A673 (cell line): Measurements from ENCODE around the gene RFX6. TPM values are rescaled to one million over a fixed set of nuclear protein-coding genes. Genes with fewer than 3 reads are reported as not detected.

Source experiments
- BruUV-seq: library from RNA; stranded (reverse); fragments of 400-500 nt; replicated peaks from 2 replicates; lab custom pipeline; 2021; lab: Mats Ljungman, UMichigan
- CTCF ChIA-PET: fragments of 300-600 bp; sonication (Branson Sonifier 250); formaldehyde crosslinking; loops from one replicate; lab custom pipeline; 2022; ENCODE audit warnings: antibody characterized with exemption; lab: Charles Lee
- POLR2A ChIA-PET: fragments of 300-600 bp; sonication (Branson Sonifier 250); formaldehyde crosslinking; loops from one replicate; lab custom pipeline; 2022; ENCODE audit warnings: antibody characterized with exemption; ENCODE audit not compliant: low non-redundant PET; lab: Charles Lee
- DNase-seq: peaks from one replicate; pipeline ENCODE4 v3.0.0-alpha.2; 2015; ENCODE audit warnings: low spot score
- H3K27ac ChIP-seq: fragments of 200-600 bp; sonication (generic); 2 replicates; pipeline ENCODE4 v1.5.1; 2016; ENCODE audit warnings: mixed run types, low read depth, mild to moderate bottlenecking, mixed read lengths, antibody characterized with exemption, low read length; ENCODE audit not compliant: poor library complexity, severe bottlenecking
- H3K27me3 ChIP-seq: fragments of 200-600 bp; sonication (generic); replicated peaks from 2 replicates; pipeline ENCODE4 v1.6.1; 2017; ENCODE audit warnings: mixed run types, low read depth, mild to moderate bottlenecking, mixed read lengths, antibody characterized with exemption, low read length; ENCODE audit not compliant: insufficient read depth, poor library complexity
- H3K36me3 ChIP-seq: fragments of 200-600 bp; sonication (generic); 2 replicates; pipeline ENCODE4 v1.6.1; 2016; ENCODE audit warnings: mixed run types, mild to moderate bottlenecking, mixed read lengths, antibody characterized with exemption, low read length; ENCODE audit not compliant: insufficient read depth, poor library complexity, severe bottlenecking
- H3K4me1 ChIP-seq: fragments of 200-600 bp; sonication (generic); 2 replicates; pipeline ENCODE4 v1.6.1; 2017; ENCODE audit warnings: mixed run types, mild to moderate bottlenecking, mixed read lengths, antibody characterized with exemption, low read length; ENCODE audit not compliant: insufficient read depth, poor library complexity, severe bottlenecking
- H3K4me3 ChIP-seq: fragments of 200-600 bp; sonication (generic); 2 replicates; pipeline ENCODE4 v1.5.1; 2016; ENCODE audit warnings: low read depth, mixed run types, mild to moderate bottlenecking, mixed read lengths, low read length; ENCODE audit not compliant: poor library complexity, severe bottlenecking
- H3K9me3 ChIP-seq: fragments of 200-600 bp; sonication (generic); 2 replicates; pipeline ENCODE4 v1.6.1; 2016; ENCODE audit warnings: mixed run types, low read depth, mild to moderate bottlenecking, mixed read lengths, antibody characterized with exemption, low read length; ENCODE audit not compliant: poor library complexity, severe bottlenecking
- CTCF ChIP-seq: fragments of 300-800, 200-600 bp; sonication (generic); conservative IDR thresholded peaks from 2 replicates; pipeline ENCODE4 v1.5.1; 2017; ENCODE audit warnings: low read depth, mild to moderate bottlenecking, antibody characterized with exemption, low read length, moderate library complexity, mixed read lengths
- EZH2 ChIP-seq: fragments of 200-600 bp; sonication (generic); IDR thresholded peaks from 2 replicates; pipeline ENCODE4 v1.6.1; 2017; ENCODE audit warnings: borderline replicate concordance, low read depth, mild to moderate bottlenecking, mixed read lengths, antibody characterized with exemption, low read length; ENCODE audit not compliant: poor library complexity, severe bottlenecking
- intact Hi-C: fragments of 100-400 bp; cut with micrococcal nuclease; formaldehyde crosslinking; loops from one replicate; pipeline ENCODE4 v1.10.0; 2022; ENCODE audit not compliant: unreplicated experiment
- total RNA-seq: library from RNA; stranded (reverse); gene quantifications from 2 replicates; pipeline ENCODE4 v1.2.3, GENCODE V29; 2021

RFX6 gene
- total RNA-seq, 1 experiment from 2014 or later: not detected

- ChIA-PET CTCF (no interaction called here), POLR2A (no interaction called here)
- peaks cover 22% of the 10 kb centered on the region for H3K27me3 ChIP-seq
- H3K36me3 ChIP-seq: no peaks in the 10 kb centered on the region
- no peak for DNase-seq
- TF ChIP-seq EZH2: no peak
- TF ChIP-seq CTCF: no peak
- BruUV-seq: no TSS peak
- no peaks in the 10 kb centered on the region for H3K4me1 ChIP-seq
- H3K9me3 ChIP-seq: no peaks in the 10 kb centered on the region
- no peak overlapping the region for H3K27ac ChIP-seq
- no peak overlapping the region for H3K4me3 ChIP-seq
- intact Hi-C loops: no loop called here
These were observed 54.4 kb downstream of the RFX6 start for GRCh38 chr6:116931456-116931855.

- Histone ChIP-seq H3K9me3 (no peaks in the 10 kb centered on the region), H3K4me1 (no peaks in the 10 kb centered on the region), H3K4me3 (no peak overlapping the region), H3K27me3 (peaks cover 31% of the 10 kb centered on the region), H3K36me3 (no peaks in the 10 kb centered on the region), H3K27ac (no peak overlapping the region)
- no peak for DNase-seq
- intact Hi-C loops: no loop called here
- no TSS peak for BruUV-seq
- POLR2A ChIA-PET: no interaction called here
- TF ChIP-seq EZH2 (no peak), CTCF (no peak)
- CTCF ChIA-PET: no interaction called here
These were observed 55.5 kb downstream of the RFX6 start for GRCh38 chr6:116932496-116932895.

GRCh38 chr6:116933485-116933884 lies 56.4 kb downstream of the RFX6 start:
- Histone ChIP-seq H3K27me3 (peaks cover 35% of the 10 kb centered on the region), H3K36me3 (no peaks in the 10 kb centered on the region), H3K27ac (no peak overlapping the region), H3K4me3 (no peak overlapping the region), H3K4me1 (no peaks in the 10 kb centered on the region), H3K9me3 (no peaks in the 10 kb centered on the region)
- intact Hi-C loops: no loop called here
- TF ChIP-seq CTCF (no peak), EZH2 (no peak)
- no TSS peak for BruUV-seq
- ChIA-PET CTCF (no interaction called here), POLR2A (no interaction called here)
- DNase-seq: no peak
